ENCODE data around the gene MAPK11.

MAPK11 gene

GRCh38 chr22:50246242-50247175 lies 23.7 kb downstream of the MAPK11 start:
- DNase-seq: no peak

DNA sequence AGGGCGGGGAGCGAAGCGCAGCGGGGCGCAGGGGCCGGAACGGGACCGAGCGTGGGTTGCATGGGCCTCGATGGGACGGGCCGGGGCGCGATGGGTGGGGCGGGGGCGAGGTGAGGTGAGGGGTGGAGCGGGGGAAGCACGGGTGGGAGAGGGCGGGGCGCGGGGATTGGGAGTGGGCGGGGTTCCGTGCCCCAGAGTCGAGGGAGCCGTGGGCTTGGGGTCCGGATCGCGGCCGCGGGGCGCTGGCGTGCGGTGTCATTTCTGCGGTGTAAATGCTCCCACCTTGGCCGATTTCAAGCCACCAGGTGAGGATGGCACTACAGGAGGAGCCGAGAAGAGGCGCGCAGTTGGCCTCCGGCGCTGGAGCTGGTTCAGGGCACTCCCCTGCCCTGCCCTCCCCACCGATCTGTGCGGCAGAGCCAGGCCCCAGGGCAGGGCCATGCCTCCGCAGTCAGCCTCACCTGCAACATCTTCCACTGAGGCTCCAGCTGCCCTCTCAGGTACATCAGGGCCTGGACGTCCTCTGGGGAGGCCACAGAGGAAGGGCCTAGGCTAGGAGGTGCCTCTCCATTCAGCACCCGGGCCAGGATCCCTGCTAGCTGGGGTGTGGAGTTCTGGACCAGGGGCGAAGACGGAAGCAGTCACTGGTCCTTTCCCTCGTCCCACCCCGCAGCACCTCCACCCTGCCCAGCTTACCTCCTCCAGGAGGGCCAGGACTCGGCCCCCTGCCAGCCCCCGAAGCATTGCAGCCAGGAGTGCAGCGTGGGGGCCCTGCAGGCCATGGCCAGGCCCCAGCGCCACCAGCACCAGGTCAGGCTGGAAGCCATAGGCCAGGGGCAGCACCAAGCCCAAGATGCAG lies 24.7 kb downstream of the MAPK11 start:
- no peak for DNase-seq

DNA sequence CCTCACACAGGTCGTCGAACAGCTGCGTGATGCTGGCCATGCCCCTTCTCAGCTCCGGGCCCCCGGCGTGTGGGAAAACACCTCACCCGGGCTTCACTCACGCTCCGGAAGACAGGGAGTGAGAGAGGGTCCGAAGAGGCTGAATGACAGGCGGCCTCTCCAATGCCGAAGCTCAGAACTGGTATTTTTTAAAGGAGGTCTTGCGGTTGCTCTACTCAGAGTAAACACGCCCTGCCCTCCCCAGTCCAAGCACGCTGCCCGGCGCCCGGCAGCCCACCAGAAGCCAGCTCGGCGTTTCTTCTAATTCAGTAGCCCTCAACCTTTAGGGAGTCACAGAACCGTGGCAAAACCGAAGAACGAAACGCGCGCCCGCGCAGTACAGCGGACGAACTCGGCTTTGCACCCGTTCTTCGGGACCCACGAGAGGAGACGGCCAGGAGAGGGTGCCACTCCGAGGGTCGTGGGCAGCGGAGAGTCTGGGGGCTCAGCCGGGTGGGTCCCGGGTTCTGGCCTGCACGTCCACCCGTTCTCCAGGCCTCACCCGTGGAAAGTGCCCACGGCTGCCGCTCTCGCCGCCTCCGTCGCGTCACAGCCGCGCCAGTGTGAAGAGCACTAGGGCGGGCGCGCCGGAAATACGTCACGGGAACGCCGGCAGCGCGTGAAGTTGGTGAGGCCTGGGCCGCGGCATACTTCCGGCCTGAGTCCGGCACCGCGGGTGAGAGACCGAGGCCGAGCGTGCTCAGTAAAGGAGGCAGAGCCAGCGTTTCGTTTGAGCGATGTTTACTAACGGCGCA lies 25.6 kb downstream of the MAPK11 start, which contains the start of gene TUBGCP6:
Gene TUBGCP6, minus strand, starts transcription at position 604 of the 794 bp plus-strand sequence. Its CDS starts 564 bp downstream, at position 40.
- DNase-seq: peak; percentile 90 to 92

DNA sequence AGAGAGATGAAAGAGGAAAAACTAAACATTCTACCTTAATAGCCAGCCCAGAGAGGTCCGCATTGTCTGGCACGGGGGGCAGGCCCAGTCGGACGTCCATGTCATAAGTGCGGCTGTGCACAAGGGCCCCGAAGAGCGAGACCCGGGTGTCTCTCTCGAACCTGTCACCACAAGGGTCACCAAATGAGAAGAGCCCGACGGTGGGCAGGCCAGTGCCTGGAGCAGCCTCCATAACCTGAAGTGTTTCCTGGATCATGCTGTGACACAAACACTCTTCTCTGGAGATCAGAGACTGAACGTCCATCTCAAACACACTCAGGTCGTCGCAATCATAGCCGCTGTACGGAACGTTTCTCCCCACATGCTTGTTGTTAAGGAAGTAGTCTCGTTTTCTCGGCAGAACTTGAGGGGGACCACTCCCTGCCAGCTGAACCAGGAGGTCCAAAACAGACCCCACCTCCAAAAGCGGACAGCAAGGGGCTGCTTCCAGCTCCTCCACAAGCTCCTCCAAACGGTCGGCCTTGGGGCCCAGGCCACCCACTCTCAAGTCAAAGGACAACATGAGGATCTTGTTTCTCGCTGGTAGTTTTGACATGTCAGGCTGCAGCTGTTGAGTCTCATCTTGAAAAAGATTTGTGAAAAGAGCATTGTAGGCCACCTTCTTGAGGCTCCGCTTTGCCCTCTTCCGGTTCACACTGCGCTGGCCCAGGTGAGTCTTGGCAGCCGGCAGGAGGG lies 26.3 kb downstream of the MAPK11 start:
- DNase-seq: no peak

GRCh38 chr22:50242406-50242949 lies 27.7 kb downstream of the MAPK11 start:
- DNase-seq: no peak

- DNase-seq: no peak
Measured at GRCh38 chr22:50238755-50239154, 31.4 kb downstream of the MAPK11 start.

DNA sequence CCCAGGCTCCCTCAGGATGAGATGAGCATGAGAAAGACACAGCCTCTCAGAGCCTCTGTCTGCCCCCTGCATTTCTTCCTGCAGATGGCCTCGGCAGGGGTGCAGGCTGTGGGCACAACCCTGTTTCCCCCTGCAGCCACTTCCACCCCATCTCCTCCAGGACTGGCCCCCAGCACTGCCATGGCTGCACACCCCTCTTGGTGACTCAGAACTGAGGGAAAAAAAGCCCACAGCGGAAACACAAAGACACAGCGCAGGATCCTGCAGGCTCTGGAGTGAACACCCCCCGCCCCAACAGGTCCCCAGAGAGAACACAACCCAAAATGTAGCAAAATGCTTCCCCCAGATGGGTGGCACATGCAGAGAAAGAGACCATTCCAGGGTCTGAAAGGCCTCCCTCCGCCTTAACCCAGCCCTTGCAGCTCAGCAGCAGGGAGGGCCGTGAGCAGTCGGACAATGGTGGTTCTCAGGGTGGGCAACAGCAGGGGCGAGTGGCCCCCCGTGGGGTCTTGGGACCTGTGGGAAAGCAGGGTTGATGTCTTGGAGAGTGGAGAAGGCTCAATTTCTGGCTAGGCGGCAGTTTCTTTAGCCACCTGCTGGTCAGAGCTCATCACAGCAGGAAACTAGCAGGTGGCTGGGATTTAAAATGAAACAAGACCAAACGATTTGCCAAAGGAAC lies 33.3 kb downstream of the MAPK11 start:
- DNase-seq: no peak

- no peak for DNase-seq
Measured at GRCh38 chr22:50233223-50233622, 37.0 kb downstream of the MAPK11 start.

DNA sequence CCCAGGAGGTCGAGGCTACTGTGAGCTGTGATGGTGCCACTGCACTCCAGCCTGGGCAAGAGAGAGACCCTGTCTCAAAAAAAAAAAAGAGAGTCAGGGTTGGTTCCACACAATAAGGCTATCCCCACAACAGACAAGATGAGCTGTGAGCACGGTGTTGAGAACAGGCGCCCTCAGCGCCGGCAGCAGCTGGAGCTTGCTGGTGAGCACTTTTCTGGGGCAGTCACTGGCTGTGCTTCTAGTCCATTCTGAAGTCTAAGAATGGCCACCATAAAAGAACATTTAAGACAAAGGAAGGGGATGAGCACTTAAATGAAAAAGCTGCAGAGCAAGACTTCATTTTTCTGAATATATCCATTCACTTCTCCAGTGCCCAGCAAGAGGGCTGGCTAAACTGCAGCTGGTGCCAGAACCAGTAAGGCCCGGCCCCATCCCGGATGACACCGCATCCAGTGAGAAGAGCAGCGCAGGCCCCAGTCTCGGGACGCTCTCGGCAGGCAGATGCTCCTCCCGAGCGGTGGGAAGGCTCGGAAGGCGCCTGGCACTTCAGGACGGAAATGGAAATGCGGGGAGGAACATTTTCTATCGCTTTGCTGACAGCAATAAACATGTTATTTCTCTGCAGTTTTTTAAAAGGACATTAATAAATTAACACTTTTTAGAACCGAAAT lies 37.6 kb downstream of the MAPK11 start:
- DNase-seq: no peak

- DNase-seq: no peak
Measured at GRCh38 chr22:50229370-50229769, 40.8 kb downstream of the MAPK11 start.

- no peak for DNase-seq
Measured at GRCh38 chr22:50228366-50228765, 41.8 kb downstream of the MAPK11 start.

DNA sequence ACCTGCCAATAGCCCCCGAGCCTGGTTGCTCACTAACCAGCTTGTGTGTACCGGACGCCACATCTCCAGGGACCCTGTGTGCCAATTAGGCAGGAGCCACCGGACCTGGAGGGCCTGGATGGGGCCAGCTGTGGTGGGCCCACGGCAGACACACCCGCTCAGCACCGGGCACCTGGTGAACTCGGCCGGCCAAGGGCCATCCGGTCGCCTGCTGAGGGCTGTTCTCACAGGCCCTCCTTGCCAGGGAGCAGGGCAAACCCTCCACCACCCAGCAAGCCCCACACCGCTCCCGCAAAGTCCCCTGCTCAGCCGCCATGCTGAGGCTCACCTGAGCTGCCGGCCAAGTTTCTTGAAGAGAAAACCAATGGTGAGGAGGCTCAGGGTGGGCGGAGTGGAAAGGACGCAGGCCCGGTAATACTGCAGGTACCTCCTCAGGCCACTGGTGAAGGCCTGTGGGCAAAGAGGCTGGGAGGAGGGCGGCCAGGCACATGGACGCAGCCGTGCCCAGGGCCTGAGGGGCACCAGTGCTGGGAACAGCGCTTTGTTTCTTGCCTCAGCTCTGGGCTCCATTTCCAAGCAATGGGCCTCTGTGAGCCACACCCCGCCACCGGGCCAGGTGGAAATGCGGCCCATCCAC lies 42.5 kb downstream of the MAPK11 start:
- no peak for DNase-seq

- DNase-seq: no peak
Measured at GRCh38 chr22:50226875-50227165, 43.4 kb downstream of the MAPK11 start.

GRCh38 chr22:50226063-50226874 lies 43.9 kb downstream of the MAPK11 start:
- DNase-seq: no peak

DNA sequence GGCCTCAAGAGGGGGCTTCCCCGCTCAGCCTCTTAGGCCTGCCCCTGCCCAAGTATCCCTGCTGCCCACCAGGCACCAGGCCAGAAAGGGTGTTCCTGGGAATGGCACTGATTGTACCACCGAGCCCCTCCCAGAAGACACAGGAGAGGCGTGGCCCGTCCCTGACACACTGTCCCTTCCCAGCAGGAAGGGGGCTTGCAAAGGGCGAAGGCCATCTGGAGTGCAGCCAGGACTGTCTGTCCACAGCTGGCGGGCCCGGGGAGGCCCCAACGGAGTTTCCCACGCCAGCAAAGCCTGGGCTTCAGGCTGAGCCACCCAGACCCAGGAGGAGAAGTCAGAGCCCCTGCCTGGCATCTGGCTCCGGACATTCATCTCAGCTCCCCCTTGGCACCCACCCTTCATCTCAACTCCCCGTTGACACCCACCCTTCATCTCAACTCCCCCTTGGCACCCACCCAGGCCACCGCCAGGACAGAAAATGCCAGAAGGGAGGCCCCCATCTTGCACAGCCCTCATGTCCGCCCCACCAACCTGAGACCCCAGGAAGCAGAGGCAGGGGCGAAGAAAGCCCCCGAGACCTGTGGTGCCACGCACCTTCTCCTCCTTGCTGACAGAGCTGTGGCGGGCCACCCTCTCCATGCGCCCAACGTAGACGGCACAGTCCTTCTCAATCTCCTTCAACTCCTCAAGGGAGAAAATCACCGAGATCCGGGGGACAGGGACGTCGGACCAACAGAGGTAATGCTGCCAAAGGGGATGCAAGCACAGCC lies 44.8 kb downstream of the MAPK11 start:
- no peak for DNase-seq

DNA sequence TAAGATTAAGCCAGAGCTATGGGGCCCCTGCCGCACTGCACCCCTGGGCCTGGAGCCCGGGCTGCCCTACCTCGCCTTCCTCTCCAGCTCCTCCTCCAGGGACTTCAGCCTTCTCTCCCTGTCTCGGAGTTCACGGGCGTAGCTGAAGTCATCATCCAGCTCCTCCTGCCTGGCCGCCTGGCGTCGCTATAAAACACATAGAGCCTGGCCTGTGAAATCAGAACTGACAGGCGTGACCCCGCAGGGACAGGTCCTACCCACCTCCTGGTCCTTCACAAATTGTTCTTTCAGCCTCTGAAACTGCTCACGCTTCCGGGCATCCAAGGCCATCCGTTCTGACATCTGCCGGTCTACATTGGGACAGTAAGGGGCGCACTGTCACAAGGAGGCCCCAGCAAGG lies 46.1 kb downstream of the MAPK11 start:
- DNase-seq: no peak

DNA sequence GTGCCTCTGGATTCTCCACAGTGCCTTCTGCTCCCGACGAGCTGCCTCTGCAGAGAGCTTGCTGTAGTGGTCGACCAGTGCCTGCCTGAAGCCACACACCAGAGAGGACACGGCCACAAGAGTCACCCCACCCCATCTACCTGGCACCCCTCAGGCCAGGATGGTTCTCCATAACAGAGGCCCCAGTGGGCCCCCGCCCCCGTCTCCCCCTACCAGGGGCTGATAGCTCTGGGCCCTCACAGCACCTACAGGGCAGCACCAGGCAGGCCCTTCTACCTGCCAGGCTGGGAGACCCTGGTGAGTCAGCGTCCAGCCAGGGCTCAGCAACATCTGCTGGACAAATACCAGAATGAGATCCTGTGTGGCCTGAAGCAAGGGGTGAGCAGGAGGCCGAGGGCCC lies 47.7 kb downstream of the MAPK11 start:
- DNase-seq: no peak
